HEK293T (cell line): Measurements from ENCODE around the gene OVCH1.

Source experiments
- ARNT ChIP-seq: fragments of 450-650 bp; IDR thresholded peaks from 2 replicates; pipeline ENCODE4 v1.6.1; 2017; ENCODE audit warnings: mild to moderate bottlenecking
- BHLHE40 ChIP-seq: fragments of 450-650 bp; IDR thresholded peaks from 2 replicates; pipeline ENCODE4 v1.6.1; 2016; ENCODE audit warnings: mild to moderate bottlenecking, moderate library complexity, borderline replicate concordance
- FOXA1 ChIP-seq: fragments of 450-650 bp; IDR thresholded peaks from 2 replicates; pipeline ENCODE4 v1.6.1; 2016; ENCODE audit warnings: mild to moderate bottlenecking
- FOXM1 ChIP-seq: fragments of 450-650 bp; IDR thresholded peaks from 2 replicates; pipeline ENCODE4 v1.6.1; 2017; ENCODE audit warnings: mild to moderate bottlenecking, borderline replicate concordance

DNA sequence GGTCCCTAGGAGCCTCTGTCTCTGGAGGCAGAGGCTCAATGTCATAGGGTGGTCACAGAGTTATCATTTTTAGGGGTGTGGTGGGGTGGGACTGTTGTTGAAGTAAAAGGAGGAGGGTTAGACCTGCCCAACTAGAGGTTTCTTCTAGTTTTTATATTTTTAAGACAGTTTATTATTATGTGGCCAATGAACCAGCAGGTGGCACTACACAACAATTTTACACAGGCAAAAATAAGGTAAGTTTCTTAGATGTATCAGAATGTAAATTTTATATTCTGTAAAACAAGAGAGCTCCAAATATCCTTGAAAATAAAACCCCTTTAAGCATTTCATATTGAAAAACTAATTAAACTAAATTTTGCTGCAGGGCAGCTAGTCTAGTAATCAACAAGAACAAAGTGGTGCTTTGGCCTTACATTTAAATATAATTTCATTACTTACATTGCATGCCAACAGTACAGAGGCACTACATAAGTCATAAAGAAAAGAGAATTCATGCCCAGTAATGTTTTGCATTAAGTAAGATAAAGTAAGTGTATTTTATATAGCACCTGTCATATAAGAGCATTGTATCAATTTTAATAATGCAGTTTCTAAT is 22.2 kb upstream of the OVCH1 start:
- no peak for TF ChIP-seq FOXM1
- TF ChIP-seq FOXA1: no peak
- no peak for TF ChIP-seq BHLHE40
- no peak for TF ChIP-seq ARNT
